ENCODE data around the gene ZNF674.

ZNF674 gene

DNA sequence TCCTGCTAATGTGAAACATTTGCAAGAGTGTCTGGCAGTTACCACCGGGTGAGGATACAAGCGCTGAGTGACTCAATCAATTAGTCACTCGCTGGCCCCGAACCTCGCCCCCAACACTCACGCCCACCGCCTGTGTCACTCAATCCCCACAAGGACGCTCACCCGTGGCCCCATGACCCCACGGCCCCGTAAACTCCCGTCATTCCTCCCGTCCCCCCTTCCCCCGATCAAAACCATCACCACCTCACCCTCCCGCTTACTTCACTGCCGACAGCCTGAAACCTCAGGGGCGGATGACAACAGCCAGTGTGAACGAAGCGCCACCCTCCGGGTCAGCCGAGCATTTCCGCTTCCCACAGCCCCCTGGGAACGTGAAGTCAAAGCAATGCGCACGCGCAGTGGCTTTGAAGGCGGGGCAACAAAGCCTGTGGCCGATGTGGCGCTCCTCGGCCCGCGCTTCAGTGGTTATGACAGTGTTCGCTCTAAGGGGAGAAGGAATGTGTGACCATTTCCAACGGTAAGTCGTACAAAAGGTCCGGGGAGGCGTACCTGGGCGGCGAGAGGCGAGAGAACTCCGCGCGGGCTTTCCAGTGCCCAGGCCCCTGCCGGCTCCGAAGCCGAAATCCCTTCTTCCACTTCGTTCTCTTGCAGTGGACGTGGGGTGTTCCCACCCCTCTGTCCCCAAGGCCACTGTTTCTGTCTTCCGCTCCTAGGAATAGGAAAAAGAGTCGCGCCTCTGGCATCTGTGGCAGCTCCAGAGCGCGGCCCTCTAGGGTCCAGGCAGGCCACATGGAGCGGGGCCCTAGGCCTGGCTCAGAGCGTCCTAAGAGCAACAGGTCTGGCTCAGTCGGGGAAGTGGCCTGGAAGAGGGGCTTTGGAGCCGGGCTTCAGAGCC, at the start of gene ZNF674:
TSS of gene ZNF674 (minus strand) at position 311 of the 895 bp plus-strand sequence. CDS start 3,334 bp downstream, outside the sequence.
- peak; percentile 92 for DNase-seq (ENCODE audit: low read depth)

DNA sequence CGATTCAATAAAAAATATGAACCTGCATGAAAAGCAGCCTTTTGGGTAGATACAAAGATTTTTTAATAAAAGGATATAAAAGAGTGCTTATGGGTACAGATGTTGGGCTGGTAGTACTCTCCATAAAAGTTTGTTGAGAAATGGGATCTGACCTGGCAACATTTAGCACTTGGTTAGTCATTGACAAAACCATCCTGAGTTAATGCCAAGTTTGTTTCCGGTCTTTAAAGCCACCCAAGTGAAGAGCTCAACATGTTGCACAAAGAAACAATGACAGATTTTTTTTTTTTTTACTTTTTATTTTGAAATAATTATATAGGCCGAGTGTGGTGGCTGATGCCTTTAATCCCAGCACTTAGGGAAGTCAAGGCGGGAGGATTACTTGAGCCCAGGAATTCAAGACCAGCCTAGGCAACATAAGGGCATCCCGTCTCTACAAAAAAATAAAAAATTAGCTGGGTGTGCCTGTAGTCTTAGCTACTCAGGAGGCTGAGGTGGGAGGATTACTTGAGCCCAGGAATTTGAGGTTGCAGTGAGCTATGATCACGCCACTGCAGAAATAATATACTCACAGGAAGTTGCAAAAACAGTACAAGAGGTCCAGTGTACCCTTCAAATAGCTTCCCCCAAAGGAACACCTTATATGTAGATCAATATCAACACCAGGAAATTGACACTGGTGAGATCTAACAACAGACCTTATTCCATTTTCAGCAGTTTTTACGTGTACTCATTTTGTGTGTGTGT, 44.9 kb upstream of the ZNF674 start:
- no peak for DNase-seq (ENCODE audit: low read depth)

DNA sequence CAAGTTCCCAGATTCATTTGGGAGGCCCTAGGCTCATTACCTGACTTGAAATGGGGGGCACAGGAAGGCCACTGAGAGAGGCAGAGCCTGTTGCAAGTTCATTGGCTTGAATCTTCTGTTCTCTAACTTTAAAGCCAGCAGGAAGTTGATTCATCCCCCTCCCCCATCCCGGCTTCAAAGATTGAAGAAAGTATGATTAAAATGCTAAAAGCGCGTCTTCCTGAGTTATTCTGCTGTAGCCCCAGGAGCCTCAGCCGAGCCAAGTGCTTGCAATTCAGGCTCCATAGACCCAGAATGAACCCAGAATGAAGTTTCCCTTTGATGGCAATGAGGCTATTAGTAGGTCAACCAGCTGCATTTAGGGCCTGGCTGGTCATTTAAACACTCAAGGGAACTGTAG, 43.0 kb upstream of the ZNF674 start:
- no peak for DNase-seq (ENCODE audit: low read depth)

DNA sequence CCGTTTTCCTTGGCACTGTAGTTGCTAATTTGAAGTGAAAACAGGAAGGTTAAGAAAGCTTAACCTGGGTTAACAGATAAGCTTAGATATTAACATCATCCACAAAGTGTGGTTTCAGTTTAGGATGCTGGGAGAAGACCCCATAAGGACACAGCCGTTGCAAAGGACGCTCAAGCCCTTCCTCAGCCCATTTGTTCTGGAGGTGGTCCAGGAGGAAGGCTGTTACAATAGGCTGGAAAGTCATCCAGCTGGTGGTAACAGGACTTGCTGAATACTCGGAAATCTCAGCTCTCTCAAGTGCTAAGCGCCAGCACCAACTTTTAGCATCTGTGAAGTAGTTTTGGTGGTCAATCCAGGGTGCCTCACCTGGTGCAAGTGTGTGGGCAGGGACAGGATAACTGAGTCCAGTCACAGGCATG, 42.5 kb upstream of the ZNF674 start:
- no peak for DNase-seq (ENCODE audit: low read depth)

DNA sequence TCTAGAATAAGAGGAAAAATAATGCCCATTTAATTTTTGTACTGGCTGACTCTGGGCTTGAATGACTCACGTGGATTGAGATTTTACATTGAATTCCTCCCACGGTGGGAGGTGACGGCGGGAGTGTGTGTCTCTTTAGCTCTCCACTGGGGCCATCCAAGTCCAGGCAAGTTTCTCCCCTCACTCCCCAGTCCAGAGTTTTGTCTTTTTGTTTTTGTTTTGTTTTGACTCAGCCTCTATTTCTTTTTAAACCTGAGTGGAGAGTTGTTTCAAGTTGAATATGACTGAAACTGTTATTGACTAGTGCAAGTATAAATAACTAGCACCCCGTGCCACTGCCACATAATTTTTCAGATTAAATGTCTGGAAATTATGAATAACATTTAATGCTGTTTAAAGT, 41.9 kb upstream of the ZNF674 start:
- DNase-seq (ENCODE audit: low read depth), result no peak

DNA sequence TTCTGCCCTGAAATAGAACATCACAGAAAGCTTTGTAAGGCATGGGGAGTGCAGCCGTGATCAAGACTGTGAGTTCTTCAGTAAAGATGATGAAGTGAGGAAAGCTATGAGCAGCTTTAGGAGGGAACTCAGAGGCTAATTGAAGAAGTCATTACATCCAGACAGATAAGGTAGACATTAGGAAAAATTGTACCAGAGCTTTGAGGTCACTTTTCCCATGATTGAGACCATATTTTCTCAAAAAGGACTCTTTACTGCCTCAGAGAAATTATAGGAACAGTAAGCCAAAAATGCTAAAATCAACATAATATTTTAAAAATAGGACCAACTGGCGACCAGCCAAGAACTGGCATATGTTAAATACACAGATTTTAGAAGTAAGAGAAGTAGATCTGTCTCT, 39.5 kb upstream of the ZNF674 start:
- no peak for DNase-seq (ENCODE audit: low read depth)

DNA sequence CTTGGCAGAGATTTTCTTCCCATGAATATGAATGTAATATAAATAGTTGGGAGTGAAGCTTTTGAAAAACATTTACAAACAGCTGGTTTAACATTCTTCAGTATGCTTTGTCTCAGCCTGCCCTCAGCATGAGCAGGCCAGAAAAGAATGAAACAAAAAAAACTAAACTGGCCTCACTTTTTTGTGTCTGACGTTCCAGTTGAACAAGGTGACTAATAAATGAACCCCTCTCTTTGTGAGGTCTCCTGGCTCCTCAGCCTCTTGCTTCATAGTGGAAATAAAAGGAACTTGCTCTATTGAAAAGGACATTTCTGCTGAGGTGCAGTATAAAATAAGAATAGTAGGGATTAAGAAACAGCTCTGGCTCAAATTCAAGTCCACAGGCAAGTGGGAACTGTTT, 37.7 kb upstream of the ZNF674 start:
- no peak for DNase-seq (ENCODE audit: low read depth)

DNA sequence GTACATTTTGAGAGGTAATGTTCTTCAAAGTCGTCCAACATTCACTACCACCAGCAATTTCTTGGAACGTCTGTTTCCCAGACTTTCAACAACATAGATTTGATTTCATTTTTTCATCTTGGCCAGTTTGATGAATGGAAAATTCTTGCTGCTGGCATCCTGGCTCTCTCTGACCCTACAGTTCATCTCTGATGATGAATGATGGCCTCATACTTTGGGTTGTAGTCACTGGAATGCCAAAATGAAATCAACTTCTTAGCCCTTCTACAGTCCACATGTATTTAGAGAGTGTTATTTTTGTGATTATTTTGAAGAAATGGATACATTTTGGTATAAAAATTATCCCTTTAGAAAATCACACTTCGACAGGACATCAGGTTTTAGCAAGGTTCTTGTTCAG, 37.1 kb upstream of the ZNF674 start:
- no peak for DNase-seq (ENCODE audit: low read depth)

DNA sequence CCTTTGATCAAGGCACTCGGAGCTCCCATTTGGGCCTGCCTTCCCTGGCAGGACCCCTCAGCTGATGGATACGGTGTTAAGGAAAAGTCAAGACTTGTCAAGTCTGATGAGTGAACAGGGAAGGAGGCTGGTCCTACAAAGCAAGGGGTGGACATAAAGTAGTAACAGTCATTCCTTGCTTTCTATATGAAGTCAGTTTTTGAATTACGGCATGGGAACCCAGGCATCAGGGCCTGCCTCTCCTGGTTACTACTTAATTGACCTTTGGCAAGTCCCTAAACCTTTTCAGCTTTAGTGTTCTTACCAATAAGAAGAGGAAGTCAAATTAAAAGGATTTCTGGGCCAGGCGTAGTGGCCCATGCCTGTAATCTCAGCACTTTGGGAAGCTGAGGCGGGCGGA, 35.4 kb upstream of the ZNF674 start:
- DNase-seq (ENCODE audit: low read depth), result no peak

DNA sequence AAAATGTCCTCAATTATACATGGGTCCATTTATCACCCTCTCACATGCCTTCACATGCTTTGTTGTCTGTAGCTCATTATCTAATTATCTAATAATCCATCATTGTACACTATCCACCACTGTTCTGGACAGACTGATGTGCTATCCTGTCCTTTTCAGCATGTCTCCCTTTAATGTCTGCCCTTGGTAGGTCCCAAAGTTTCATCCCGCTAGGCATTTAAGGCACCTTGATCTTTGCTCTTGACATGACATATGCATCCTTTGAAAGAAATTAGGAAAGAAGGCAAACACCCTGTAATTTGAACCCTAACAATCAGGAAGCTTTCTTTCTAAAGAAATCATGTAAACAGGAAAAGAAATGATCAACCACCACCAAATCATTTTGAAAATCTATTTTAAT, 34.0 kb upstream of the ZNF674 start:
- no peak for DNase-seq (ENCODE audit: low read depth)

DNA sequence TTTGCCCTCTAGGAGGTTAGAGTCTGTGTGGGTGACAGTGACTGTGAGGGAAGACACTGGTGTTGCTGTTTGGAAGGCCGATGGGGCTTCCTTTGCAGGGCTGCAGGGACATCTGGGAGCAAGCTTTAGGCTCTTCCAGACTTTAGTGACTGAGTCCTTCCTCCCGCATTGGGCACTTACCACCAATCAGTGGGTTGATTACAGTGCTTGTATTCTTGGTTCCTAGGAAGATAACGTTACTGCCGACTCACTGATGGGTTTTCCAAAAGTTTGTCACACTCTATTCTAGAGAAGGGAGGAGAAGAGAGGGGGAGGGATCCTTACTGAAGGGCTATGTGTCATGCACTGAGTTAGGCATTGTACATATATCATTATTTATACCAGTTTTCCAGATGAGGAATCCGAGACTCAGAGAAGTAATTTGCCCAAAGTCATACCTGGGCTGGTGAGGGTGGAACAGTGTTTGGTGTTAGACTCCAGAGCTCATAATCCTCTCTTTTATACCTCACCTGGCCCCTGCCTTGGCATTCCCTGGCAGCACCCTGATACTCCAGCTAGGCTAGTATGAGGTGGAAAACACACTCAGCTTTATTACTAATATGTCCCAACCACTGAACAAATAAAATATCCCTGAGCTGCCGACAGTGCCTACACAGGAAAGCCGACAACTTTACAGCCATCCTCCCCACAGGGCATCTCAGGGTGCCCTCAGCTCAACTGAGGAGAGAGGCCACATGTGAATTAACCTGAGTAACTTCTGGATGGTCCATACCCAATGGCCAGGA, 32.2 kb upstream of the ZNF674 start:
- no peak for DNase-seq (ENCODE audit: low read depth)

DNA sequence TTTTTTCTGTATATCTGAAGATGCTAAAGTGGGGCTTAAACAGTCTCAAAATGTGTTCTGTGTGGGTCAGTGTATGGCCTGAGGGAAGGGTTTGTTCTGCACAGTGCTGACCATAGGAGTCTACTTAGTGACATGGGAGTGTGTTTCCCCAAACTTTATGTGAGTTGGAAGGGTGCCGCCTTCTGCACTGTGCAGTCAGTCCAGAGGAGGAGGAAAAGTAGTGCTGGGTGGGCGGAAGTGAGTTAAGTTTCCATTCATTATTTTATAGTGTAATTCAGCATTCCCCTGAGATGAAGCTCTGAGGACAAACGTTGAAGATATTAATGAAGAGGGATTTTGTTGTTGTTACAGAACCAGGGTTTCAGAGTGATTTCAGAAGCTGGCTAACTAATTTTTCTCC, 31.2 kb upstream of the ZNF674 start:
- DNase-seq (ENCODE audit: low read depth), result no peak

DNA sequence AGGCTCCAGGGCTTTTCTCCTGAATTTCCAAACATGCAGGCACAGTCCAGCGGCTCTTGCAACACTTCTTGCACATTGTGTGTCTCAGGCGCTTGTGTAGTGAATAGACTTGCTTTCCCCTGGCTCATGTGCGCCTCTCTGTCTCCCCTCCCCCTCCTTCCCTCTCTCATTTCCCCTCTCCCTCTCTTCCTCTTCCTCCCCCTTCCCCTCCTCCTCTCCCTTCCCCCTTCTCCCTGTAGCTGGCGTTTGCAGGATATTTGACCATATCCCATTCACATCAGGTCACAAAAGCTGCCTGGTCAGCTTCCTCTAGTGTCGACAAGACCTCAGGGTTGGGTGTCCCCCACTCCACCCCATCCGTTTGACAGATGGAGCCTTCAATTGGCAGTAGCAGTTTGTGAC, 30.8 kb upstream of the ZNF674 start:
- peak; percentile 74 for DNase-seq (ENCODE audit: low read depth)

DNA sequence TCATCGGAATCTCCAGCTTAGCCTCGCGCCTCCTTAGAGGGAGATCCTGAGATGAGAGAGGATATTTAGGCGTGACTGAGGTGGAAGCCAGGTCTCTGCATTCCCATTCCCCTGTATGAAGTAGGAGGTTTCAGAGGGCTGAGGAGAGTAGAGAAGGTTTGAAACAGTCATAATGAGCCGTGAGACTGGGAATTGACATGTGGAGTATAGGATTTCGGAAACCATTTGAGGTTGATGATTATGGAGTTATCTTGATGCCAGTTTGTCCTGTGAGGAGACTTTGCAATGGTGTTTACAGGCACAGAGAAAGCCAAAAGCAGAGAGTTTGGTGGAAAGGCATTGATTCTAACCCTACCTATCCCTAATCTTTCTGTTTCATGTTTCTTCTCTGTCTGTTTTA, 30.4 kb upstream of the ZNF674 start:
- no peak for DNase-seq (ENCODE audit: low read depth)

DNA sequence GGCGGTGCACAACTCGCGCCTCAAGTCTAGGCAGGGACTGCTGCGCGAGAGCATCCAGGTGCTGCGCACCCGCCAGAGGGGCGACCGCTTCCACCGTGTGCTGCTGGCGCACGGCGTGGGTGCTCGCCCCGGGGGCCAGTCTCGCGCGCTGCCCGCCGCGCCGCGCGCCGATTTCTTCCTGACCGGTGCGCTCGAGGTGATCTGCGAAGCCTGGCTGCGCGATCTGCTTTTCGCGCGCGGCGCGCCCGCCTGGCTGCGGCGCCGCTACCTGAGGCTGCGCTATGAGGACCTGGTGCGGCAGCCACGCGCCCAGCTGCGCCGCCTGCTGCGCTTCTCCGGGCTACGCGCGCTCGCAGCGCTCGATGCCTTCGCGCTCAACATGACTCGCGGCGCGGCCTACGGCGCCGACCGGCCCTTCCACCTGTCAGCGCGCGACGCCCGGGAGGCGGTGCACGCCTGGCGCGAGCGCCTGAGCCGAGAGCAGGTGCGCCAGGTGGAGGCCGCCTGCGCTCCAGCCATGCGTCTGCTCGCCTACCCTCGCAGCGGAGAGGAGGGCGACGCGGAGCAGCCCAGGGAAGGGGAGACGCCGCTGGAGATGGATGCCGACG, 29.7 kb upstream of the ZNF674 start:
- DNase-seq (ENCODE audit: low read depth), result no peak

DNA sequence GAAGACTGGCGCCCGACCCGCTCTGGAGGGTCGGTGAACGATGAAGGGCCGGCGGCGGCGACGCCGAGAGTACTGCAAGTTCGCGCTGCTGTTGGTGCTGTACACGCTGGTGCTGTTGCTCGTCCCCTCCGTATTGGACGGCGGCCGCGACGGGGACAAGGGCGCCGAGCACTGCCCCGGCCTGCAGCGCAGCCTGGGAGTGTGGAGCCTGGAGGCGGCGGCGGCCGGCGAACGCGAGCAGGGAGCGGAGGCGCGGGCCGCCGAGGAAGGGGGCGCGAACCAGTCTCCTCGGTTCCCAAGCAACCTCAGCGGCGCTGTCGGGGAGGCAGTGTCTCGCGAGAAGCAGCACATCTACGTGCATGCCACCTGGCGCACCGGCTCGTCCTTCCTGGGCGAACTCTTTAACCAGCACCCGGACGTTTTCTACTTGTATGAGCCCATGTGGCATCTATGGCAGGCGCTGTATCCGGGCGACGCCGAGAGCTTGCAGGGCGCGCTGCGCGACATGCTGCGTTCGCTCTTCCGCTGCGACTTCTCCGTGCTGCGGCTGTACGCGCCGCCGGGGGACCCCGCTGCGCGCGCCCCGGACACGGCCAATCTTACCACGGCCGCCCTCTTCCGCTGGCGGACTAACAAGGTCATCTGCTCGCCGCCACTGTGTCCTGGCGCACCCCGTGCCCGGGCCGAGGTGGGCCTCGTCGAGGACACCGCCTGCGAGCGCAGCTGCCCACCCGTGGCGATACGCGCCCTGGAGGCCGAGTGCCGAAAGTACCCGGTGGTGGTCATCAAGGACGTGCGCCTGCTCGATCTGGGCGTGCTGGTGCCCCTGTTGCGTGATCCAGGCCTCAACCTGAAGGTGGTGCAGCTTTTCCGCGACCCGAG, 28.9 kb upstream of the ZNF674 start:
- DNase-seq (ENCODE audit: low read depth), result peak; percentile 45

DNA sequence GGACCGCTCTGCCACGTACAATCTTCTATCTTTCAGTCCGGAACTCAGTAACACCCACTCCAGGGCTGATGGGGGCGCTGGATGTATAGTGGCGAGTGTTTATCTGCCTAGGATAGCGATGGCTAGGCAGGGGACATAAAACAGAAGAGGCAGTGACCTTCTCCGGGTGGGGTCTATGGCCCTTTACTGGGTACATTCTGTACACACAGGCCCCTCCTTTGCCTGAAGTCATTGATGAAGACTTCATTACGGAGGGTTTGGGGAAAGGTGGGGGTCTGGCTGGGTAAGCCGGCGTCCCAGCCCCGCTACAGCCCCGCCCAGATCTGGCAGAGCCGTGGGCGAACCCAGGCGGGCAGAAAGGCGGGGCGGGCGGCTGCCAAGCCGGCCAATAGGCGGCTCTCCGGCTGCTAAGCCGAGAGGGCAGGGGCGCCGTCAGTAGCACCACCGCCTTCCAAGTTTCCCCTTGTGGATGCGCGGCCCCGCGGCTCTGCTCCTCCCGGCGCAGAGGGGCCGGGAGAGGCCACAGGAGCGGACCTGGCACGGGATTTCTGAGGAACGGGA, 28.2 kb upstream of the ZNF674 start, which contains the start of gene CHST7:
TSS of gene CHST7 (plus strand) at position 435 of the 561 bp plus-strand sequence. CDS start 167 bp downstream, outside the sequence.
- DNase-seq (ENCODE audit: low read depth), result peak; percentile 41

DNA sequence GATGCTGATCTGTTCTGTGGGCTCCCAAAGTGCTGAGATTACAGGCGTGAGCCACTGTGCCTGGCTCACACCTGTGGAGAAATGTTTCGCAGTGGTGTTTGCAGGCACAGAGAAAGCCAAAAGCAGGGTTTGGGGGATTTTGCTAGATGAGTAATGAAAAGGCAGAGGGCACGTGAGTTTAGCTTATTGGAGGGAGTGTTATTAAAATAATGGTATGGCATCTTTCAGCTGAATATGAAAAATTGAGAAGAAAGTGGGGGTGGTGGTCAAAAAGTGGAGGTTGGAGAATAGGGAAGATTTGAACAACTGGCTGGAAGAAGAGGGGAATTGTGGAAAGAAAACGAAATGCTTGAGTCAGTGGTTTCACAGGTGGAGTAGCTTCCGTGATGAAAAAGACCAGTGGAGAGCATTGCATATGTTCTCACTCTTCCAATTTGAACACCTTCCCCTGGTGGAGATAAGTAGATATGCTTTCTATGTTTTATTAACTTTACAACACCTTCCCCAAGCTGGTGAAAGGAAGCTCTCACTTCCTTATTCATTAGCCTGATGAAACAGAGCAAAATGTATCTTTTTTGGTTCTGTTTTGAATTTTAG, 27.2 kb upstream of the ZNF674 start:
- DNase-seq (ENCODE audit: low read depth), result no peak

DNA sequence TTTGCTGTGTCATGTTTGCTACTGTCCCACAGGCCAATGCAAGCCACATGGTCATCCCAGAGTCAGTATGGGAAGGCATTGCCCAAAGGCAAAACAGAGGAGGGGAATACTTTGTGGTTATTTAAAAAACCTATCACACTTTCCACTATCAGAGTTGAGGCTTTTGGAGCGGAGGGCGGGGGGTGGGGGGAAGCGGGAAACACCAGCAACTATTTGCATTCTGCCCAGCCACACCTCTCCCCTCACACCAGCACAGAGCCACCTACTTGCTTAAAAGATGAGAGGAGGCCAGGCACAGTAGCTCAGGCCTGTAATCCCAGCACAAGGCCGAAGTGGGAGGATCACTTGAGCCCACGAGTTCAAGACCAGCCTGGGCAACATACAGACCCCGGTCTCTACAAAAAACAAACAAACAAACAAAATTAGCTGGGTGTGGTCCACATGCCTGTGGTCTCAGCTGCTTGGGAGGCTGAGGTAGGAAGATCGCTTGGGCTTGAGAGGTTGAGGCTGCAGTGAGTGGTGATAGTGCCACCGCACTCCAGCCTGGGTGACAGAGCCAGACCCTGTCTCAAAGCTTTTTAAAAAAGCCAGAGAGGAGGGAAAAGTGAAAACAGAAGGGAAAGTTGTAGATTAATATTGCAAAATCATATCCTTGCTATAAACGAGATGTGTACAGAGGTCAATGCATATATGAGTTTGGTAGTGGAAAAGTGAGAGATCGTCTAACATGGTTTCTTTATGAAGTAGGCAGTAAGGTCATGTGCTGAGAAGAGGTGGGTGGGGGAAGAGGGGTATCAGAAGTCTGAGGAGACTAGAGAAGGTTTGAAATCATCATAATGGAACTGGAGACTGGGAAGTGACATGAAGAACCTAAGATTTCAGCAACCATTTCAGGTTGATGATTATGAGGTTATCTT, 26.5 kb upstream of the ZNF674 start:
- DNase-seq (ENCODE audit: low read depth), result no peak
